KOPT-K1 (cell line): ENCODE data around the gene RAB6A.

Experiments used
- H3K27ac ChIP-seq: fragments of 200-600 bp; sonication (generic); 2 replicates; pipeline ENCODE4 v1.5.1; 2016; ENCODE audit warnings: antibody characterized with exemption, mild to moderate bottlenecking, low read depth, low read length; ENCODE audit not compliant: poor library complexity, severe bottlenecking
- H3K36me3 ChIP-seq: fragments of 200-600 bp; sonication (generic); 2 replicates; pipeline ENCODE4 v1.5.1; 2017; ENCODE audit warnings: antibody characterized with exemption, mild to moderate bottlenecking, low read length, moderate library complexity; ENCODE audit not compliant: insufficient read depth
- H3K9me3 ChIP-seq: fragments of 200-600 bp; sonication (generic); 2 replicates; pipeline ENCODE4 v1.5.1; 2017; ENCODE audit warnings: antibody characterized with exemption, low read length, mild to moderate bottlenecking; ENCODE audit not compliant: insufficient read depth, poor library complexity, severe bottlenecking

The RAB6A gene

DNA sequence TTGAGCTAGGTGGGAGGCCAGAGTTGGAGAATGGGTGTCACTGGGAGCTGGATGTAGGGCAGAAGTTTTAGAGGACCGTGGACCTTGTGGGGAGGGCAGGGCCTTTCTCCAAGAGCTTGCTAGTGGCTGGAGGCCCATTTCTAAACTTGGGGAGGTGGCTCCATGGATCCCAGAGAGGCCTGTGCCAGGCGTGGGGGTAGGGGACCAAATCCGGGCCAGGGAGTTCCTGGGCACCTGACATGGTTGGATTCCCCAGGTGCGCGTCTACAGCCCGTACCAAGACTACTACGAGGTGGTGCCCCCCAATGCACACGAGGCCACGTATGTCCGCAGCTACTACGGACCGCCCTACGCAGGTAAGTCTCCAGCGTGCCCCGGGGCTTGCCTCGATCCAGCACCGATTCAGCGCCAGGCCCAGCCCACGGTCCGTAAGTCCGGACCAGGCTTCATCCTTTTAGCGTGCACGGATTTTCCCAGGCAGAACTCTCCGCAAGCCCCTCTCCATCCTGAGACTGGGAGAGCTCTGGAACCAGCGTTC is 100.3 kb downstream of the RAB6A start:
- no peaks in the 10 kb centered on the region for H3K9me3 ChIP-seq
- no peaks in the 10 kb centered on the region for H3K36me3 ChIP-seq
- H3K27ac ChIP-seq, result no peak overlapping the region

DNA sequence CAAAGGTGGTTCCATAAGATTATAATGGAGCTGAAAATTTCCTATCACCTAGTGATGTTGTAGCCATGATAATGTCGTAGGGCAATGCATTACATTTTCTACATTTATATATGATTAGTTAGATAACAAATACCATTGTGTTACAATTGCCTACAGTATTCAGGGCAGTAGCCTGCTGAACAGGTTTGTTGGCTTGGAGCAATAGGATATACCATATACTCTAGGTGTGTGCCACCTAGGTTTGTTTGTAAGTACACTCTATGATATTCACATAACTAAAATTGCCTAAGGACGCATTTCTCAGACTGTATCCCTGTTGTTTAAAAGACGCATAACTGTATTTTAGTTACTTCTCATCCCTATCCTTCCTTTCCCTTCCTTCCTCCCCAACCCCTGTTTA is 100.9 kb downstream of the RAB6A start:
- no peak overlapping the region for H3K27ac ChIP-seq
- H3K9me3 ChIP-seq, result no peaks in the 10 kb centered on the region
- no peaks in the 10 kb centered on the region for H3K36me3 ChIP-seq

DNA sequence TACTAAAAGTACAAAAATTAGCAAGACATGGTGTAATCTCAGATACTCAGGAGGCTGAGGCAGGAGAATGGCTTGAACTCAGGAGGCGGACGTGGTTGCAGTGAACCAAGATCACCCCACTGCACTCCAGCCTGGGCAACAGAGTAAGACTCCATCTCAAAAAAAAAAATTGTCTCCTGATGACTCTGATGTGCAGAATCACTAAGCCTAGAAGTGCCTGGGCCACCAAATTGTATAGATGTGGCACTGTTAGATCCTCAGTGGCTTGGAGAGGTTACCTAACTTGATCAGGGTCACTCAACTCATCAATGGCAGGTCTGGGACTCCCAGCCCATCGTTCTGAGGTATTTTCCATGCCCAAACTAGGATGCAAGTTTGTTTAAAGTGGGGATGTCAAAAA is 103.9 kb downstream of the RAB6A start:
- Histone ChIP-seq H3K27ac (no peak overlapping the region), H3K9me3 (no peaks in the 10 kb centered on the region), H3K36me3 (no peaks in the 10 kb centered on the region)

DNA sequence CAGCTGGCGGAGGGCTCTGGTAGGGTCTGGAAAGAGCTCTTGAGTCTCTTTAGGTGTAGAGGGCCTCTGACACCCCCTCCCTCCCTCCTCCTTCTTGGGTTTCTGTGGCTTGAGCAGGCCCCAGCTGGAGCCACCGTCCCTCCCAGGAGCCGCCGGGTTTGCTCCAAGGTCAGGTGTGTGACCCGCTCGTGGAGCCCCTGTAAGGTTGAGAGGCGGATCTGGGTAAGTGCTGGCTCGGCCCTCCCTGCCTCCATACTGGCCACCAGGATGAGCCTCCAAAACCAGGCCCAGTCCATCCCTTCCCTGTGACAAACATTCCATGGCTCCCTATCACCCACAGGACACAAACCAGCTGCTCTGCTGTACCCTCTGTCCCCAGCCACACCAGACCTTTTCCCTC is 105.2 kb downstream of the RAB6A start:
- H3K27ac ChIP-seq, result no peak overlapping the region
- no peaks in the 10 kb centered on the region for H3K9me3 ChIP-seq
- no peaks in the 10 kb centered on the region for H3K36me3 ChIP-seq

DNA sequence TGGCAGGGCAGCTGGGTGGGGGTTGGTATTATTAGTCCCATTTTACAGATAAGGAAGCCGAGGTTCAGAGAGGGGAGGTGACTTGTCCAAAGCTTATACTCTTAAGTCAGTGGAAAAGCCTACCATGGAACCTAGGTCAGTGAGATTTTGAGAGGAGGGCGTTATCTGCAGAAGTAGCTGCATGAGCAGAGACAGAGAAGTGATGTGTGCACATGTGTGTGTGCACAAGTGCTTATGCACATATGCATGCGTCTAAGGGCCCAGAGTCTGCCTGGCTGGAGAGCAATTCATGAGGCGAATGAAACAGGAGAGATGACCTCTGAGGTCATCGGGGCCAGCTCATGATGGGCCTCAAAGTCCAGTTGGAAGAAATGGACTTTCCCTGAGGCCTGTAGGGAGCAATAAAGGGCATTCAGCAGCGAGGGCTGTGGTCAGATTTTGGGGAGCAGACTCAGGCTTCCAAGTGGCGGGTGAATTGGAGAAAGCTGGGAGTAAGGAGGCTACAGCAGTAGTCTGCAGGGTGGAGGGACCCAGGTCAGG is 106.3 kb downstream of the RAB6A start:
- Histone ChIP-seq H3K27ac (no peak overlapping the region), H3K36me3 (no peaks in the 10 kb centered on the region), H3K9me3 (no peaks in the 10 kb centered on the region)

DNA sequence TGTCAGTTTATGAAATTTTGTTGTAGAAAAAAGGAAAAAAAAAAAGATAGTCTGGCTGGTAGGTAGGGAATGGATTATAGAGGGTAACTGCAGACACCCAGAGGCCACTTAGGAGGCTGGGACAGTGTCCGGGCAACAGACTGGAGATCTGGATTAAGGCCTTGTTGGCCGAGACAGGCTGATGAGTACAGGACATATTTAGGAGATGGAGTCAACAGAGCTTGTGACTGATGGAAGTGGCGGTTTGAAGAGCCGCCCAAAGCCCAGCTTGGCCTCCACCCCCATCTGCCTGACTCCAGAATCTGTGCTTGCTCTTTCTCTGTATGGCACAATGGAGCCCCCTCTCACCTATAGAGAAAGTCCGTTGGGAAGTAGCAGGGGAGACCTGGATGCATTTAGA is 106.9 kb downstream of the RAB6A start:
- H3K9me3 ChIP-seq, result no peaks in the 10 kb centered on the region
- no peaks in the 10 kb centered on the region for H3K36me3 ChIP-seq
- H3K27ac ChIP-seq, result no peak overlapping the region

DNA sequence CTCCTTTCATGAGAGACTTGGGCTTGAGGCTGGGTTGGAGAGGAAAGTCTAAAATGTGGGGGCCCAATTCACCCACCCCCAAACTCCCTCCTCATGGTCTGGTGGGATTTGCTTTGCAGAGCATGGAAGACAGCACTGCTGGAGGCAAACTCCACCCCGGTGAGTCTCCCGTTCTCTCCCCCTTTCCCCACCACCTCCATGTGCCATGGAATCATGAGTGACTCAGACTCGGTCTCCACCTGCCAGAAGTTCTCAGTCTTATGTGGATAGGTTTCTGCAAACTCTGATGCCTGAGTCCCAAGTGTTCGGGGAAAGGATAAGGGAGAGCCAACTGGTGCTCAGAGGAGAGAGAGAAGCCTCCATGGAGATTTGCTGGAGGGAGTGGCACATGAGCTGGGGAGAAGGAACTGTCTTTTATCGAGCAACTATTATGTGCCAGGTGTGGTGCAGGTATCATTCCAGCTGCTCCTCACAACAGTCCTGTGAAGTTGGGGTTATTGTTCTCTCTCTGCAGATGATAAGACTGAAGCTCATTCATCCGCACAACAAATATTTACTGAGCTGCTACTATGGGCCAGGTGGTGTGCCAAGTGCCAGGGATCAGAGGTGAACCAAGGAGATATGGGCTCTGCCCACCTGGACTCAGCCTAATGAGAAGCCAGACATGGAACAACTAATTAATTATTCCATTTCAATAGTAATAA is 107.9 kb downstream of the RAB6A start:
- Histone ChIP-seq H3K9me3 (no peaks in the 10 kb centered on the region), H3K27ac (no peak overlapping the region), H3K36me3 (no peaks in the 10 kb centered on the region)

DNA sequence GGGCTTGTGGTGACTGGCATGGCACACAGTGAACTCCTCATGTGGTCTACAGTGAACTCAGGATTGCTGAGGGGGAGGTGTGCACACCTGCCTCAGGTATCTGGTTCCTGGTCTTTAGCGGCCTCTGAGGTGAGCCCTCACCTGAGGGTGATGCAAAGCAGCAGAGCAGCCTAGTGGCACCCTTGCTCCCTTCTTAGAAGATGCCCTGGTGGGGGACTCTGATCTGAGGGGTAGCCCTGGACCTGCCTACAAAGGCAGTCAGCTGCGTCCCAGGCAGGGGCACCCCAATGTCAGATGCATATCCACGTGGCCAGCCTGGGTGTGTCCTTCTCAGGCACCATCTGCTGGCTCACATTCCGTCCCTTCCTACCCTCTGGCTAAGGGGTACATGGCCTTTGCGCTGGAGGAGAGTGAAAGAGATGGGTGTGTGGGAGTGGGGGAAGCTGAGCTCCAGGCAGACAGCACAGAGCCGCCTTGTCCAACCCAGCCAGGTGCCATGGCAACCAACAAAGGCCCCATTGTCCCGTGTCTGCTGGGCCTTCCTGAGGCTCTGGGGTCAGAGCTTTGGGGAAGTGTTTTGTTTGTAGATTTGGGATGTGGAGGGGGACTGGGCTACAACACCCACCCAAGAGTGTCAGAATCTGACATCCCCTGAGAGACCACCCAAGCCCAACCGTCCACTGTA is 108.7 kb downstream of the RAB6A start:
- no peaks in the 10 kb centered on the region for H3K9me3 ChIP-seq
- H3K27ac ChIP-seq, result no peak overlapping the region
- no peaks in the 10 kb centered on the region for H3K36me3 ChIP-seq

DNA sequence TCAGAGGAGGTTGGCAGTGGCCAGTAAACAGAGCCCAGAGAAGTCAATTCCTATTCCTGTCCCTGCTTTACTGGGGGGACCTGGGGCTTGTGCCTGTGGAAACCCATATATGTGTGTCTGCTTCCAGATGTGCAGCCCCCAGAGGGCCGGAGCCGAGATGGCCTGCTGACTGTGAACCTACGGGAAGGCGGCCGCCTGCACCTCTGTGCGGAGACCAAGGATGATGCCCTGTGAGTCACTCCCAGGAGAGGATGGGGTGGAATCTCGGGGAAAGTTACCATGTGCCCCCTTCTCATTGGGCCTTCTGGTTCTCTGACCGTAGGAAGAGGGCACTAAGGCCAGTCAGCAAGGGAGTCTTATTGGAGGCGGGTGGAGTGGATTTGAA is 109.2 kb downstream of the RAB6A start:
- Histone ChIP-seq H3K36me3 (no peaks in the 10 kb centered on the region), H3K27ac (no peak overlapping the region), H3K9me3 (no peaks in the 10 kb centered on the region)

DNA sequence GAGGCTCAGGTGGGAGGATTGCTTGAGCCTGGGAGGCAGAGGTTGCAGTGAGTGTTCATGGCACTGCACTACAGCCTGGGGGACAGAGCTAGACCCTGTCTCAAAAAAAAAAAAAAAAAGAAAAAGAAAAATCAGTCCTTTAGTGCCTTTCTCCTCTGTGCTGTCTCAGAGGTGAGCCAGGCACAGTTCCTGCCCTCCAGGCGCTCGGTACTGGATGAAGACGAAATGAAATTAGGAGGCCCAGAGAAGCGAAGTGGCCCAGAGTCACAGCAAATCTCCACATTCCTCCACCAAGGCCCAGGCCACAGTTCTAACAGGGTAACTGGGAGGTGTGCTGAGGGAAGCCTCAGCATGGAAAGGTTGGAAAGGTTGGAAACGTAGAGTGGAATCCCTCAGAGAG is 109.6 kb downstream of the RAB6A start:
- no peaks in the 10 kb centered on the region for H3K36me3 ChIP-seq

DNA sequence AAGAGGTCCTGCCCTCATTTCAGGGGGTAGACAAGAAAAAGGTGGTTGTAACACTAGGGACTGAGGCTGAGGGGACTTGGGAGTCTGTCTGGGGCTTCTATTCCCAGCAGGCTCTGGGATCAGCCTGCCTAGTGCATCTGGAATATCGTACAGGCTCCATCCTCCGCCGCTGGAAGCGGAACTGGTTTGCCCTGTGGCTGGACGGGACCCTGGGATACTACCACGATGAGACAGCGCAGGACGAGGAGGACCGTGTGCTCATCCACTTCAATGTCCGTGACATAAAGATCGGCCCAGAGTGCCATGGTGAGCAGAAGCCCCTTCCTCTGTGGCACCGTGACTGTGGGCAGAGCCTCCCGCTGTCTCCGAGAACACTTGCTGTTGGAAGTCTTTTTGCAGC is 110.5 kb downstream of the RAB6A start:
- H3K27ac ChIP-seq, result no peak overlapping the region
- H3K36me3 ChIP-seq, result no peaks in the 10 kb centered on the region
- no peaks in the 10 kb centered on the region for H3K9me3 ChIP-seq

More for the DNA sequence above, 109.6 kb downstream of the RAB6A start:
- H3K27ac ChIP-seq, result no peak overlapping the region
- no peaks in the 10 kb centered on the region for H3K9me3 ChIP-seq

DNA sequence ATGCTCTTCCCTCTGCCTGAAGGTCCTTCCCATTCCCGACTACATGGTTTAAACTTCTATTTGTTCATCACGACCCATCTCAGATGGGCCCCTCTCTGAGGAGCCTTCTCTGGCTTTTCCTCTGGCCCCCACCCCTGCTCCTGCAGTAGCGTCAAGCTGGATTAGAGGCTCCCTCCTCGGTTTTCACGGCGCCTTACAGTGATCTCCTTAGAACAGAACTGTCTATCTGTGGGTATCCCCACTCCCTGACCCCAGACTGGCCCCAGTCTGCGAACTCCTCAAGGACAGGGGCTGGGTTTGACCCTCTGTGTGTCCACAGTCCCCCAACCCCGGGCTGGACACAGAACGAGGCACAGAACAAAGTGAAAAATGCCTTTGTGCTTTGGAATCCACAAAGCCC is 111.7 kb downstream of the RAB6A start:
- Histone ChIP-seq H3K36me3 (no peaks in the 10 kb centered on the region), H3K9me3 (no peaks in the 10 kb centered on the region), H3K27ac (no peak overlapping the region)

DNA sequence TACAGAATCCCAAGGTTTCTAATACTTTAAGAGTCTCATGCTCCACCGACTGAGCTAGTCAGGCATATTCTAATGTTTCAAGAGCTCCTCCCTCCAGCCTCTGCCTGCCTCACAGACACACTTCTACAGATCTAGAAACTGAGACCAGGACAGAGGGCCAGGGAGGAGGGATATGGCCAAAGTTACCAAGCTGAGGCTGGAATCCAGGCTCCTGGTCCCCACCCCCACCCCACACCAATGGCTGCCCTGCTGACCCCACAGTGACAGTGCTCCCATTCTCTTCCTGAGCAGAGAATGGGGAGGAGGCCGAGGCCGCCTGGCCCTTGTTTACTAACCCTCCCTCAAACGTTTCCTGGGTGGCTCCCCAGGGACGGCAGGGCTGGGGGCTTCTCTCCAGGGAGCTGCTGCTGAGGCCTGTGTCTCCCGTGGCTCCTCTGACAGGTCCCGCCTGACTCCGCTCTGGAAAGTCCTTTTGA is 112.3 kb downstream of the RAB6A start:
- no peaks in the 10 kb centered on the region for H3K36me3 ChIP-seq
- H3K9me3 ChIP-seq, result no peaks in the 10 kb centered on the region
- H3K27ac ChIP-seq, result no peak overlapping the region

DNA sequence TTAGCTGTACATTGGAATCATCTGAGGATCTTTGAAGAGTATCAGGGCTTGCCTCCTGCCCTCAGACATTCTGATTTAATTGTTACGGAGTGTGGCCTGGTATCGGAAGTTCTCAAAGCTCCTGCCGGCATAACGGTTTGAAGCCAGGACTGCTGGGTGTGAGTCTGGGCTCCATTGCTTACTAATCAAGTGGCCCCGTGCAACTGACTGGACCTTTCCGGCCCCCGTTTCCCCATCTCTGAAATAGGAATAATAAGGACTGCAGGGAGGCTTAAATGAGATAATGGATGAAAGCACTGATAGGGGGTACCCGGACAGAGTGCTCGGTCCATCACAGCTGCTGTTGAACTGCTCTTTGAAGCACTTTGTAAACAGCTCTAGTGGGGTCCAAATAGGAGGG is 112.8 kb downstream of the RAB6A start:
- no peak overlapping the region for H3K27ac ChIP-seq
- no peaks in the 10 kb centered on the region for H3K36me3 ChIP-seq
- no peaks in the 10 kb centered on the region for H3K9me3 ChIP-seq

DNA sequence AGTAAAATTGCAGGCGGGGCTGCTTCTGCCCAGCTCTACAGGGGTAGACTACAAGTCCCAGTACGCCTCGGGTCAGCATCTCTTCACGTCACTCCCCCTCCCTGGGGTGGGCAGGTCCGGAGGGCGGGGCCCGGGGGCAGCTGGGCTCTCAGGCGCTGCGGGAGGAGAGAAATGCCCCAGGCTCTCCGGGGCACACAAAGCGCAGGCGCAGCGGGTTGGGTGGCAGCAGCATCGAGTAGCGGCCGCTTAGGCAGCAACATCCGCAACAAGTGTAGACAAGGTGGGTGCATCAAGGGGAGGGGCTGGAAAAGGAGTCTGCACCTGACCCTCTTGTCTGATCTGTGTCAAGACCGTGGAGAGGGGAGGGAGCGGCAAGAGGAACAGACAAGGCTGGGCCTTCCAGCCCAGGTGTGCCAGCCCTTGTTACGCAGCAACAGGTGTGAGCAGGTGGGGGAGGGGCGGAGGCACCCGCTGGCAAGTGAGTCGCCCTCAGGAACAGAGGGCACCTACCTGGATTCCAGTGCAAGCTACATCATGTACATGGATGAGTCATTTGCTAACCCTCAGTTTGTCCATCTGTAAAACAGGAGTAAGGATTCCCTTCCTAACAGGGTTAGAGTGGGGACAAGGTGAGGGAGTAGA is 113.3 kb downstream of the RAB6A start:
- H3K9me3 ChIP-seq, result no peaks in the 10 kb centered on the region
- no peak overlapping the region for H3K27ac ChIP-seq
- H3K36me3 ChIP-seq, result no peaks in the 10 kb centered on the region
